NT2/D1 (cell line): Measurements from ENCODE around the gene EDC3.

Experiments used
- DNase-seq: peaks from one replicate; pipeline ENCODE4 v3.0.0-alpha.2; 2011; ENCODE audit warnings: low read depth, low spot score
- H3K27me3 ChIP-seq: 2 replicates; pipeline ENCODE4 v1.6.0; 2011; ENCODE audit warnings: mild to moderate bottlenecking; ENCODE audit not compliant: insufficient read length, insufficient read depth
- H3K36me3 ChIP-seq: 2 replicates; pipeline ENCODE4 v1.6.1; 2011; ENCODE audit warnings: mild to moderate bottlenecking, low read length, mixed read lengths; ENCODE audit not compliant: insufficient read depth, insufficient read length
- H3K4me1 ChIP-seq: 2 replicates; pipeline ENCODE4 v1.5.1; 2011; ENCODE audit not compliant: insufficient read depth, insufficient read length
- H3K4me3 ChIP-seq: 2 replicates; pipeline ENCODE4 v1.5.1; 2011; ENCODE audit warnings: low read depth; ENCODE audit not compliant: insufficient read length
- H3K9ac ChIP-seq: 2 replicates; pipeline ENCODE4 v1.6.0; 2011; ENCODE audit warnings: low read depth; ENCODE audit not compliant: insufficient read length
- H3K9me3 ChIP-seq: 2 replicates; pipeline ENCODE4 v1.5.1; 2011; ENCODE audit warnings: mild to moderate bottlenecking, low read length; ENCODE audit not compliant: insufficient read depth
- SUZ12 ChIP-seq: IDR thresholded peaks from 2 replicates; pipeline ENCODE4 v1.6.1; 2011; ENCODE audit not compliant: insufficient read length, insufficient read depth; ENCODE audit errors: extremely low read depth
- YY1 ChIP-seq: IDR thresholded peaks from 2 replicates; pipeline ENCODE4 v1.6.1; 2011; ENCODE audit not compliant: insufficient read length, insufficient read depth
- ZNF274 ChIP-seq: IDR thresholded peaks from 2 replicates; pipeline ENCODE4 v1.6.1; 2011; ENCODE audit warnings: mild to moderate bottlenecking, low read depth, low read length

The EDC3 gene

GRCh38 chr15:74621546-74621920 is 74.3 kb downstream of the EDC3 start:
- H3K27me3 ChIP-seq = no peaks in the 10 kb centered on the region
- TF ChIP-seq SUZ12 (no peak), ZNF274 (no peak), YY1 (no peak)

GRCh38 chr15:74620636-74621545 is 74.9 kb downstream of the EDC3 start:
- H3K4me3 ChIP-seq = no peak overlapping the region
- DNase-seq = peak; percentile 71
- no peaks in the 10 kb centered on the region for H3K27me3 ChIP-seq
- H3K9me3 ChIP-seq = no peaks in the 10 kb centered on the region
- peaks cover 14% of the 10 kb centered on the region for H3K4me1 ChIP-seq
- H3K9ac ChIP-seq = no peak overlapping the region
- H3K36me3 ChIP-seq = peaks cover 88% of the 10 kb centered on the region
- TF ChIP-seq ZNF274 (no peak), SUZ12 (no peak), YY1 (no peak)

More at GRCh38 chr15:74621546-74621920, 74.3 kb downstream of the EDC3 start:
- no peaks in the 10 kb centered on the region for H3K9me3 ChIP-seq
- no peak overlapping the region for H3K4me3 ChIP-seq
- DNase-seq = no peak
- no peak overlapping the region for H3K9ac ChIP-seq
- H3K4me1 ChIP-seq = peaks cover 14% of the 10 kb centered on the region
- peaks cover 95% of the 10 kb centered on the region for H3K36me3 ChIP-seq

DNA sequence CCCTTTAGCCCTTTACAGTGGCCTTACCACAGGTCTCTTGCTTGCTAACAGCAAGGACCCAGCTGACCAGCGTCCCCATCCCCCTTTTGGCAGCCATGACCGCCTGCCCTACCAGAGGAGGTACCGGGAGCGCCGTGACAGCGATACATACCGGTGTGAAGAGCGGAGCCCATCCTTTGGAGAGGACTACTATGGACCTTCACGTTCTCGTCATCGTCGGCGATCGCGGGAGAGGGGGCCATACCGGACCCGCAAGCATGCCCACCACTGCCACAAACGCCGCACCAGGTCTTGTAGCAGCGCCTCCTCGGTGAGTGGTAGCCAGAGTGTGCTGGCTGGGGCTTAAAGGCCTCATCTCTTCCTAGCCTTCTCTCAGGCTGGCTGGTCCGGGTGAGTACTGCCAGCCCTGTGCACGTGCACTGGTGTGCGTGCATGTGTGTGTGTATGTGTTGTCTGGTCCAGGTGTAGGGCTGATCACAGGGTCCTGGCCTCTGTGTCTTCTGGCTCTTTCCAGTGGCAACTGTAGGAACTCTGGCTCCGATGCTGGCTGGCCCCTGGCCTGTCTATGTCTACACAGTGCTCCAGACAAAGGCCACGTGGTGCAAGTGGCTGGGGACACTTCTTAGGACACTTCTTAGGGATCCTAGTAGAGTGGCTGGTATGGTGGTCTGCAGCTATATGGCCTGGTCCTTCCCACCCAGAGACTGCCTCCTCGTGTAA is 75.7 kb downstream of the EDC3 start:
- TF ChIP-seq SUZ12 (no peak), YY1 (no peak), ZNF274 (no peak)
- peaks cover 80% of the 10 kb centered on the region for H3K36me3 ChIP-seq
- H3K4me1 ChIP-seq = peaks cover 14% of the 10 kb centered on the region
- H3K9ac ChIP-seq = no peak overlapping the region
- no peaks in the 10 kb centered on the region for H3K27me3 ChIP-seq
- no peak overlapping the region for H3K4me3 ChIP-seq
- no peaks in the 10 kb centered on the region for H3K9me3 ChIP-seq
- DNase-seq = no peak

DNA sequence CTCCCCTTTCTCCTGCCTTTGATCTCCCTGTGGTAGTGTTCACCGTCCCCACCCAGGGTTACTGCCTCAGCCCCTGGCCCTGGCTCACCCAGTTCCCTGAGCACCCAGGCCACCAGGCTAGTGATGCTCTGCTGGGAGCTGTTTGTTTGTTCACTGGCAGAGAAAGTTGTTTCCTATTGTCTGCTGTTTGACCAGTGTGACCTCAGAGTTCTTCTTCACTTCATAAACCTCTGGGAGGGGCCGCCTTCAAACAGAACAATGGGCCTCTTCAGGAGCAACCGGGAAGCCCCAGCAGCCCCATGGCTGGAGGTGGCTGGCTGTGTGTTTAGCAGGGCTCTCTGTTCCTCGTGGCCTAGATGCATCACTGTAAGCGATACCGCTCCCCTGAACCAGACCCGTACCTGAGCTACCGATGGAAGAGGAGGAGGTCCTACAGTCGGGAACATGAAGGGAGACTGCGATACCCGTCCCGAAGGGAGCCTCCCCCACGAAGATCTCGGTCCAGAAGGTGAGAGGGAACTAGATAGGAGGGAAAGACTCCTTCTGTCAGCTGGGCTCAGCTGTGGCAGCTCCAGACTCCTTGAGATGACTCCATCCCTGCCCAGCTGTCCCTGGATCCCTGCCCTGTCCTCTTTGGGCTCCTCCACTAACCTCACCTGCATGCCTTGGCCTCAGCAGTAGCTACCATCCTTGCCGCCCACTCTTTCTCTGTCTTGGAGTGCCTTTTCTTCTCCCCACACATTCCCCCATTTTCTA is 76.8 kb downstream of the EDC3 start:
- H3K4me1 ChIP-seq = peaks cover 14% of the 10 kb centered on the region
- H3K36me3 ChIP-seq = peaks cover 70% of the 10 kb centered on the region
- TF ChIP-seq ZNF274 (no peak), SUZ12 (no peak), YY1 (no peak)
- H3K9me3 ChIP-seq = no peaks in the 10 kb centered on the region
- no peak for DNase-seq
- no peak overlapping the region for H3K4me3 ChIP-seq
- H3K9ac ChIP-seq = no peak overlapping the region
- no peaks in the 10 kb centered on the region for H3K27me3 ChIP-seq

DNA sequence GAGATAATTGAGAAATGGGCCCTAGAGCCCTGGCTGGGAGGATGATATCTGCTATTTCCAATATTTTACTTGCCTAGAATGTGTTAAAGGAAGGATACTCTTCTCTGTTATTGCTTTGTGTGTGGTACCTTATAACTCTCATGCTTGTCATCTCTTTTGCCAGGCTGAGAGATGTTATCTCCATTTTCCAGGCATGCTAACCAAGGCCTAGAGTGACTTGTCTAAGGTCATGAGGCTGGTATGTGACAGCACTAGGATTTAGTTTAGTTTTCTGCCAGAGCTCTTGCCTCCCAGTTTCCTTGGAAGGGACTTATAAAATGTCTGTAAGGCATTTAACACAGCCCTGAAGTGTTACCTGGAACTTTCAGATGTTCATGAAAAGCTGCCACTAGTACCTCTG is 78.8 kb downstream of the EDC3 start:
- Histone ChIP-seq H3K9me3 (no peaks in the 10 kb centered on the region), H3K36me3 (peaks cover 50% of the 10 kb centered on the region), H3K4me3 (peak overlapping the region; percentile 98), H3K27me3 (peaks cover 5% of the 10 kb centered on the region), H3K9ac (peak overlapping the region; percentile 97), H3K4me1 (peaks cover 12% of the 10 kb centered on the region)
- no peak for DNase-seq
- TF ChIP-seq ZNF274 = no peak
- TF ChIP-seq YY1 = no peak
- TF ChIP-seq SUZ12 = no peak

DNA sequence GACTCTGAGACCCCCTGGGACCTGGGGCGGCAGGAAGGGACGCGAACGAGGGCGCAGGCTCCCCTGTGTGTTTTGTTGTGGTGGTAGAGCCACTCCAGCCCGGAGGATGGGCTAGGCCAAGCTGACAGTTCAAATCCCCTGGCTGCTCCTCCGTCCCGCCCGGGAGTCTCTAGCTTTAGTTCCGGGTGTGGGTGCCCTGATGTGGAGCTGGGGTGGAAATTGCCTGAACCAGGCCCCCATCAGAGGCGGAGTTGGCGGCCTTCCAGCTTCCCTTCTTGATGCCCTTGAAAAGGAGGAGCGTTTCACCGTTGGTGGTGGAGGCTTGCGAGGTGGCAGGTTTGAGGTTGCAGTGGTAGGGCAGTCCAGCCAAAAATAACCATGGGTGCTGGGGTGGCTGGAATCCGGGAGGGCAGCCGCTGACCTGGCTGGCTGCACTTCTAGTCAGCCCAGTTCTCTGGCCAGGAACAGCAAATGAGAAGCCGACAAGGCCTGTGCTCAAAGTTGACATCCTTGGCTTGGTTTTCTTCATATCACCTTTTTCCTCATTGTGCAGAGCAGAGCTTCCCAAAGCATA is 79.4 kb downstream of the EDC3 start:
- Histone ChIP-seq H3K4me3 (peak overlapping the region; percentile 98), H3K36me3 (peaks cover 44% of the 10 kb centered on the region), H3K9me3 (no peaks in the 10 kb centered on the region), H3K4me1 (peaks cover 10% of the 10 kb centered on the region), H3K9ac (peak overlapping the region; percentile 97), H3K27me3 (peaks cover 10% of the 10 kb centered on the region)
- DNase-seq = no peak
- TF ChIP-seq YY1 (no peak), ZNF274 (no peak), SUZ12 (no peak)
